Mesendoderm (in vitro differentiated cells): ENCODE measurements around the gene MBNL2.

Experiments used
- DNase-seq: peaks from one replicate; pipeline ENCODE4 v3.0.0; 2013
- H2AK5ac ChIP-seq: 2 replicates; pipeline ENCODE4 v1.6.1; 2013; ENCODE audit warnings: low read length, inconsistent platforms
- H2BK120ac ChIP-seq: 2 replicates; pipeline ENCODE4 v1.6.1; 2013; ENCODE audit warnings: low read depth, mild to moderate bottlenecking, low read length, moderate library complexity, mixed read lengths
- H2BK15ac ChIP-seq: replicated peaks from 2 replicates; pipeline ENCODE4 v1.6.1; 2013; ENCODE audit warnings: low read depth, mild to moderate bottlenecking, moderate library complexity
- H2BK5ac ChIP-seq: 2 replicates; pipeline ENCODE4 v1.6.1; 2013; ENCODE audit warnings: low read length, inconsistent platforms
- H3K18ac ChIP-seq: 2 replicates; pipeline ENCODE4 v1.6.1; 2013; ENCODE audit warnings: mild to moderate bottlenecking, low read length, mixed read lengths
- H3K23ac ChIP-seq: one replicate; pipeline ENCODE4 v1.6.1; 2013; ENCODE audit warnings: low read length
- H3K27ac ChIP-seq: 2 replicates; pipeline ENCODE4 v1.5.1; 2013; ENCODE audit warnings: low read depth, mild to moderate bottlenecking, inconsistent platforms, low read length, moderate library complexity
- H3K27me3 ChIP-seq: 2 replicates; pipeline ENCODE4 v1.6.1; 2013; ENCODE audit warnings: low read length, control low read depth, mild to moderate bottlenecking, inconsistent platforms; ENCODE audit not compliant: insufficient read depth, poor library complexity
- H3K36me3 ChIP-seq: 2 replicates; pipeline ENCODE4 v1.6.1; 2013; ENCODE audit warnings: low read length, inconsistent platforms; ENCODE audit not compliant: control insufficient read depth, insufficient read depth
- H3K4ac ChIP-seq: one replicate; pipeline ENCODE4 v1.6.1; 2013; ENCODE audit warnings: low read depth, mild to moderate bottlenecking, low read length, moderate library complexity
- H3K4me1 ChIP-seq: 2 replicates; pipeline ENCODE4 v1.6.1; 2013; ENCODE audit warnings: low read depth, low read length, inconsistent platforms; ENCODE audit not compliant: control insufficient read depth
- H3K4me2 ChIP-seq: 2 replicates; pipeline ENCODE4 v1.6.1; 2013; ENCODE audit warnings: low read length
- H3K4me3 ChIP-seq: 2 replicates; pipeline ENCODE4 v1.5.1; 2013; ENCODE audit warnings: mild to moderate bottlenecking, low read length
- H3K56ac ChIP-seq: one replicate; pipeline ENCODE4 v1.6.1; 2013; ENCODE audit warnings: low read length
- H3K79me1 ChIP-seq: 2 replicates; pipeline ENCODE4 v1.6.1; 2013; ENCODE audit warnings: low read length, inconsistent platforms
- H3K79me2 ChIP-seq: 2 replicates; pipeline ENCODE4 v1.6.1; 2013; ENCODE audit warnings: mild to moderate bottlenecking, low read length; ENCODE audit not compliant: control insufficient read depth, insufficient read depth
- H3K9ac ChIP-seq: 2 replicates; pipeline ENCODE4 v1.6.1; 2013; ENCODE audit warnings: low read length, inconsistent platforms
- H4K5ac ChIP-seq: one replicate; pipeline ENCODE4 v1.6.1; 2013; ENCODE audit warnings: low read length
- H4K8ac ChIP-seq: one replicate; pipeline ENCODE4 v1.6.1; 2013; ENCODE audit warnings: low read depth, mild to moderate bottlenecking, control low read depth, low read length, moderate library complexity
- WGBS: extraction: QIAGEN DNeasy Blood & Tissue Kit; methylation state at CpG from one replicate; pipeline ENCODE4 v1.1.7; 2013; ENCODE audit warnings: low lambda C conversion rate, missing lambda C conversion rate; ENCODE audit not compliant: insufficient coverage; ENCODE audit errors: extremely low coverage; 5-methylcytosine and 5-hydroxymethylcytosine counted together

MBNL2 gene

DNA sequence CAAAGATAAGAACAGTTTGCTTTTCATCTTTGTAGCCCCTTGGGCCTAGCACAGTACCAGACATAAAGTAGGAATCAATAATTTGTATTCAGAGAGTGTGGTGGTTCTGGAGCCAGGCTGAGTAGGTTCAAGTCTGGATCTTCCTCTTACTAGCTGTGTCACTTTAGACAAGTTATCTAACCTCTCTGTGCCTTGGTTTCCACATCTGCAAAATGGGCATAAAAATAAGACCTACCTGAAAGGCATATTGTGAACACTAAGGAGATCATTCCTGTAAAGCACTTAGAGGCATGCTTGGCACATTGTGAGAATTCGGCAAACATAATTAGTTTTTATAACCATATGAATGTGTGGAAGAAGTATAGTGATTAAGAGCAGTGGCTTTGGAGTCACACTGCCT, 95.8 kb downstream of the MBNL2 start:
- no peaks in the 10 kb centered on the region for H3K79me1 ChIP-seq
- H3K4me3 ChIP-seq = no peak overlapping the region
- H2BK120ac ChIP-seq = no peak overlapping the region
- H3K27ac ChIP-seq = no peak overlapping the region
- no peak overlapping the region for H4K5ac ChIP-seq
- no peak overlapping the region for H3K18ac ChIP-seq
- no peak overlapping the region for H4K8ac ChIP-seq
- no peak for DNase-seq
- H3K4me2 ChIP-seq = no peak overlapping the region
- WGBS = no CpG with 5 or more reads among the region's 1 CpG
- no peaks in the 10 kb centered on the region for H3K27me3 ChIP-seq
- no peak overlapping the region for H3K4ac ChIP-seq
- no peak overlapping the region for H2BK5ac ChIP-seq
- H3K9ac ChIP-seq = no peak overlapping the region
- no peaks in the 10 kb centered on the region for H3K79me2 ChIP-seq
- H3K23ac ChIP-seq = no peak overlapping the region
- H3K36me3 ChIP-seq = no peaks in the 10 kb centered on the region
- H3K56ac ChIP-seq = no peak overlapping the region
- no peak overlapping the region for H2BK15ac ChIP-seq
- H3K4me1 ChIP-seq = no peaks in the 10 kb centered on the region
- no peak overlapping the region for H2AK5ac ChIP-seq

- no peak overlapping the region for H3K23ac ChIP-seq
- DNase-seq = no peak
- no peaks in the 10 kb centered on the region for H3K79me2 ChIP-seq
- no peak overlapping the region for H3K4me3 ChIP-seq
- H3K4me1 ChIP-seq = no peaks in the 10 kb centered on the region
- H2BK5ac ChIP-seq = no peak overlapping the region
- H3K18ac ChIP-seq = no peak overlapping the region
- H3K9ac ChIP-seq = no peak overlapping the region
- H2BK120ac ChIP-seq = no peak overlapping the region
- no peak overlapping the region for H4K8ac ChIP-seq
- H3K36me3 ChIP-seq = no peaks in the 10 kb centered on the region
- H3K4me2 ChIP-seq = no peak overlapping the region
- no peak overlapping the region for H3K56ac ChIP-seq
- WGBS = no CpG with 5 or more reads among the region's 2 CpGs
- no peak overlapping the region for H4K5ac ChIP-seq
- H2BK15ac ChIP-seq = no peak overlapping the region
- H3K79me1 ChIP-seq = no peaks in the 10 kb centered on the region
- no peaks in the 10 kb centered on the region for H3K27me3 ChIP-seq
- H3K4ac ChIP-seq = no peak overlapping the region
- no peak overlapping the region for H2AK5ac ChIP-seq
- H3K27ac ChIP-seq = no peak overlapping the region
These were observed 96.4 kb downstream of the MBNL2 start for GRCh38 chr13:97318532-97318931.

DNA sequence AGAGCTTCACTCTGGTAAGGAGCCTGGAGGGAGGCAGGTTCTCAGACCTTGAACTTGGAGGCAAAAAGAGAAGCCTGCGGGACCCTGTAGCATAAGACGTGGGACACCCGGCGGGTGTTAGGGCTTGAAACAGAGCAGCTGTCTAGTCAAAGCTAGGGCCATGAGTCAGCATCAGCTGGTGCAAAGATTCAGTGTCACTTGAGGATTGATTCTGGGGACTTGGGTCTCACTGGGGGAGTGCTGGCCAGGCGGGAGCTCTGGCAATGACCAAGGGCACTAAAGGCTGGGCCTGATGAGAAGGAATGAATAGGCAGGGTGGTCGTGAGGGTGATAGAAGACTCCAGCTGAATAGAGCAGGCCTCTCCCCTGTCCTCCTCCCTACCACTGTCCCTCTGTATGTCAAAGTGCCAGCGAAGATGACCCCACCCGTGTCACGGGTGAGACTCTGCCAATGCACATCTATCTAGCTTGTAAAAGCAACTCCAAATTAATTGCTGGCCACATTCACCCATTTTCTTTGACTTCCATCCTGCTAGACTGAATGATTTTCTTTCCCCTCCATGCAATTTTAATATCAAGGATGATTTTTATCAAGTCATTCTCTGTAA, 97.1 kb downstream of the MBNL2 start:
- no peak overlapping the region for H2BK120ac ChIP-seq
- H3K4me3 ChIP-seq = no peak overlapping the region
- H3K79me2 ChIP-seq = no peaks in the 10 kb centered on the region
- no peak overlapping the region for H2BK15ac ChIP-seq
- DNase-seq = no peak
- H3K9ac ChIP-seq = no peak overlapping the region
- H4K5ac ChIP-seq = no peak overlapping the region
- WGBS = no CpG with 5 or more reads among the region's 9 CpGs
- H3K27ac ChIP-seq = no peak overlapping the region
- no peak overlapping the region for H3K4ac ChIP-seq
- no peaks in the 10 kb centered on the region for H3K4me1 ChIP-seq
- no peaks in the 10 kb centered on the region for H3K79me1 ChIP-seq
- H3K27me3 ChIP-seq = no peaks in the 10 kb centered on the region
- H3K56ac ChIP-seq = no peak overlapping the region
- H3K36me3 ChIP-seq = no peaks in the 10 kb centered on the region
- no peak overlapping the region for H2AK5ac ChIP-seq
- H4K8ac ChIP-seq = no peak overlapping the region
- no peak overlapping the region for H3K18ac ChIP-seq
- no peak overlapping the region for H2BK5ac ChIP-seq
- H3K23ac ChIP-seq = no peak overlapping the region
- no peak overlapping the region for H3K4me2 ChIP-seq

GRCh38 chr13:97321101-97321500, 99.0 kb downstream of the MBNL2 start:
- Histone ChIP-seq H2BK15ac (no peak overlapping the region), H3K4me3 (no peak overlapping the region), H3K4me1 (no peaks in the 10 kb centered on the region), H2BK5ac (no peak overlapping the region), H3K79me2 (no peaks in the 10 kb centered on the region), H3K4me2 (no peak overlapping the region), H3K9ac (no peak overlapping the region), H3K18ac (no peak overlapping the region), H3K36me3 (no peaks in the 10 kb centered on the region), H3K56ac (no peak overlapping the region), H3K4ac (no peak overlapping the region), H3K27ac (no peak overlapping the region), H3K23ac (no peak overlapping the region), H4K5ac (no peak overlapping the region), H2BK120ac (no peak overlapping the region), H2AK5ac (no peak overlapping the region), H3K79me1 (no peaks in the 10 kb centered on the region), H4K8ac (no peak overlapping the region), H3K27me3 (no peaks in the 10 kb centered on the region)
- no peak for DNase-seq
- no CpG with 5 or more reads among the region's 2 CpGs for whole genome bisulfite sequencing

GRCh38 chr13:97321616-97322321, 99.6 kb downstream of the MBNL2 start:
- H3K4me3 ChIP-seq = no peak overlapping the region
- DNase-seq = no peak
- H3K4me2 ChIP-seq = no peak overlapping the region
- H3K56ac ChIP-seq = no peak overlapping the region
- no peak overlapping the region for H3K4ac ChIP-seq
- no peak overlapping the region for H2BK15ac ChIP-seq
- H3K4me1 ChIP-seq = no peaks in the 10 kb centered on the region
- H3K27me3 ChIP-seq = no peaks in the 10 kb centered on the region
- H4K8ac ChIP-seq = no peak overlapping the region
- no peaks in the 10 kb centered on the region for H3K36me3 ChIP-seq
- H4K5ac ChIP-seq = no peak overlapping the region
- H3K18ac ChIP-seq = no peak overlapping the region
- H3K23ac ChIP-seq = no peak overlapping the region
- no peak overlapping the region for H2BK120ac ChIP-seq
- no peak overlapping the region for H2AK5ac ChIP-seq
- no peaks in the 10 kb centered on the region for H3K79me2 ChIP-seq
- H3K79me1 ChIP-seq = no peaks in the 10 kb centered on the region
- no peak overlapping the region for H3K27ac ChIP-seq
- H3K9ac ChIP-seq = no peak overlapping the region
- H2BK5ac ChIP-seq = no peak overlapping the region
- no CpG with 5 or more reads among the region's 7 CpGs for WGBS
